Non-pigmented ciliary epithelial cell (primary cell): ENCODE data around the gene NAA11.
"Not testable (repeated sequence)": the region's sequence is repeated elsewhere in the genome, so short reads cannot be mapped to it uniquely, and the experiment has no call there.

Source experiments
- DNase-seq: peaks from one replicate; pipeline ENCODE4 v3.0.0-alpha.2; 2010; ENCODE audit warnings: low read depth

NAA11 gene

GRCh38 chr4:79308971-79309370 lies 16.9 kb downstream of the NAA11 start:
- DNase-seq = no peak

GRCh38 chr4:79308137-79308536 lies 17.7 kb downstream of the NAA11 start:
- DNase-seq = no peak

GRCh38 chr4:79306795-79307194 lies 19.1 kb downstream of the NAA11 start:
- no peak for DNase-seq

GRCh38 chr4:79300280-79300679 lies 25.6 kb downstream of the NAA11 start:
- DNase-seq = no peak

DNA sequence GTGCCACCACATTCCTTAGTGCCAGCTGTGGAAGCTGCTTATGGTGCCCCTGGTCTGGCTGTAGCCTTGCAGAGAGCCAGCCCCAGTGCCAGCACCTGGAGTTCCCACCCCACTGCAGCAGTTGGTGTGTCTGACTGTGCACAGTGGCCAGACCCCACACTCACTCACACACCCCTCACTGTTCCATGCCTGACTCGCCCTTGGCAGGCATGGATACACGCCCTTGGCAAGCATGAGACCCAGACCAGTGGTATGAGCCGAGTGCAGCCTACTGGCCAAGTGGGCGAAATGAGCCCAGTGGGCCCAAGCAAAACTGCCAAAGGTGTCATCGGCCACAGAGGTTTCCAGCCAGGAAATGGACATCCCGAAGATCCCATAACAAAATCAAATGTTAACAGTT lies 27.4 kb downstream of the NAA11 start:
- no peak for DNase-seq

DNA sequence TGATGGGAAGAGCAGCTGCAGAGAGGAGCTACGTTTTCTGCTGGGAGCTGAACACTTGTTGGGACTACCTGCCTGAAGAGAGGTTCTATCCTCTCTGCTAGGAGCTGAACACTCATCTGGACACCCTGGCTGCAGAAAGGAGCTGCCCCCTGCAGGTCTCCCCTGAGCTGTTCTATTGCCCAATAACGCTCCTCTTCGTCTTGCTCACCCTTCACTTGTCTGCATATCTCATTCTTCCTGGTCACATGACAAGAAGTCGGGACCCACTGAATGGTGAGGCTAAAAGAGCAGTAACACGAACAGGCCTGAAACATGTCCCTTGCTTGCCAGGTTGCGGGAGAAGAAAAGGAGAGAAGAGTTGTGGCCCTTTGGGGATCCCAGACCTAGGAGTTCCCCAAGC lies 27.8 kb downstream of the NAA11 start:
- DNase-seq = no peak

- DNase-seq = no peak
Observed at GRCh38 chr4:79297479-79297878, 28.4 kb downstream of the NAA11 start.

DNA sequence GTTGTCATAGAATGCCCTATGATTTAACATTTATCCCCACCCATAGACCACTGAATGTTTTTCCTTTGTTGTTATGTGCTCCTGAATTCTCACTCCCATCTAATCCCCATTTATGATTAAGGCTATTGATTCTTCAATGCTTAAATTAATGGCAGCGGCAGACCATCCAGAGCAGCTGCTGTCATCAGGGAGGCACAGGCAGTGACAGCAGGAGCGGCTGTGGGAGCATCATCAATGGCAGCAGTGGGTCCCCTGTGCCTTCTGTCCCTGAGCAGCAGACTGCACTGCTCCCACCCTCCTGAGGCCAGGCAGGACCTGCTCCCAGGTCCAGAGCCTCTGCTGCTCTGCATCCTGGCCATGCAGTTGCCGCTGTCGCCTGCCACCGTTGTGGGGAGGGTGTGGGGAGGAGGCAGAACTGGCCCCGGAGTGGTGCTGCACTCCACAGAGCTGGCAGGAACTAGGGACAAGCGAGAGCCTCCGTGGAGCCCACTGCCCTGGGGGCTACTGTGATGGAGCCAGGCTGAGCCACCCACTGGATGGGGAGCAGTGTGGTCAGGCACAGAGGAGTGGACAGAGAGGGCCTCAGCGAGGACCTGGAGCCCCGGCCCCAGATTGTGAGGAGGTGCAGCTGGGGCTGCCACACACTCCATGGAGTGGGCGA lies 29.0 kb downstream of the NAA11 start:
- DNase-seq = no peak

DNA sequence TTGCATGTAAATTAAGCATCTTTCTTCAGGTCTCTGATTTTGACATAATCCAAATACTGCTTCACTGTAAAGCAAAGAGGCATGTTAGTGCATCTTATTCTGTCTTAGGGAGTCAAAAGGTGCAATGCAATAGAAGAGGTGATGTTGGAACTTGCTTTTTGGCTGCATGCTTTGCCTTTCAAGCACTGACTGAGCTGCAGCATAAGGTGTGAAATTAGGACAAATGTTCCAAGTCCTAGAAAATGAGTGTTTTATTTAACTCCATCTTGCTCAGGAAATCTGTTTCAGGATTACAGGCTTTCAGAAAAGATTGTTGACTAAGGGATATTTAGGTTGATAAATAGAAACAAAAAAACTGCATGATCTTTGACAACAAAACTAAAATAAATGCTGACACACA lies 30.8 kb downstream of the NAA11 start:
- DNase-seq = no peak

DNA sequence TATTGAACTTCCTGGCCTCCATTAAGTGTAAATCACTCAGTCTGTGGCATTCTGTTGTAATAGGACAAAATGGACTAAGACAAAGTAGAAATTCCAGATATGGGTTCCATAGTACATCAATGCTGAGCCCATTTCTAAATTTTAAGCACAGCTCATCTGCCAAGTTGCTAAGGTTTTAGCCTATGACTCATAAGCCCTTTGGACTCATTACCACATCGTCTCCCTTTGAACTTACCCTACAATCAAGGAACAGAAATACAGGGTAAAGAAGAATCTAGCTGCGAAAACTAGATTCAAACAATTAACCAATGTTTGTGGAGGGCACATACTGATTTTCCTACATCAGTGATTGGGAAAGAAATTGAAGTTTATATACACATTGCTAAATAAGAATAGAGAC lies 31.8 kb downstream of the NAA11 start:
- DNase-seq = no peak

GRCh38 chr4:79292008-79292407 lies 33.9 kb downstream of the NAA11 start:
- no peak for DNase-seq

DNA sequence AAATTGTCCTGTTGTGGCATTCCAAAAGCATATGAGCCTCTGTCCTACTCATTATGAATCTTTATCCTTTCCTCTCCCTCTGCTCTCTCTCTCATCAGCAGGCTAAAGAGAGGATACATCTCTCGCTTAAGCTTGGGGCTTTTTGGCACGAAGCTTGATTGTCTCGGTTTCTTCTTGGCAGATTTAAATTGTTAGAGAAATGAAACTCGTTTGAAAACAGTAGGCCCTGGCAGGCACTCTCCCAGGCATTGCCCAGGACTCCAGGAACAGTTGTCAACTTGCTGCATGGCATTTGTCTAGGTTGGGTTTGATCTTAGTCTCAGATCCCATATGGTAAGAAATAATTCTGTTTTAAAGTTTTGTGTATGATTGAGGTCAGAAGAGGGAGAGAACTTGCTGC lies 35.5 kb downstream of the NAA11 start:
- no peak for DNase-seq

GRCh38 chr4:79288185-79288584 lies 37.7 kb downstream of the NAA11 start:
- no peak for DNase-seq

GRCh38 chr4:79287718-79288117 lies 38.1 kb downstream of the NAA11 start:
- no peak for DNase-seq

DNA sequence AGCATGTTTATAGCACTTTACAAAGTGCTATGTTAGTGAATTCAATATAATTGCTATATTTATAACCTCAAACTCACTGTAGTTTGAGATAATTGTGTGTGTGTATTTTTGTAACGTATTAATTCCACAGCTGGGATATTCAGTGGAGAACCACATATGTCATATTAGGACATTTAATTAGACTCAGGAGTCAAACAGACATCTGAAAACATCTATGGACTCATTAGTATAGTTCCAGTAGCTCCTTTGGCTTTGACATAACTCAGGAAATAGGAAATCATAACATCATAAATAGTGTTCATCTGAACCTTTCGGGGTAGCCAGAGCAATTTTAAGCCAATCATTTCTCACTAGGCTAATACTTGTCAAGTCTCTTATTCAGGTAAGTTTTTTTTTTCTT lies 38.8 kb downstream of the NAA11 start:
- no peak for DNase-seq

DNA sequence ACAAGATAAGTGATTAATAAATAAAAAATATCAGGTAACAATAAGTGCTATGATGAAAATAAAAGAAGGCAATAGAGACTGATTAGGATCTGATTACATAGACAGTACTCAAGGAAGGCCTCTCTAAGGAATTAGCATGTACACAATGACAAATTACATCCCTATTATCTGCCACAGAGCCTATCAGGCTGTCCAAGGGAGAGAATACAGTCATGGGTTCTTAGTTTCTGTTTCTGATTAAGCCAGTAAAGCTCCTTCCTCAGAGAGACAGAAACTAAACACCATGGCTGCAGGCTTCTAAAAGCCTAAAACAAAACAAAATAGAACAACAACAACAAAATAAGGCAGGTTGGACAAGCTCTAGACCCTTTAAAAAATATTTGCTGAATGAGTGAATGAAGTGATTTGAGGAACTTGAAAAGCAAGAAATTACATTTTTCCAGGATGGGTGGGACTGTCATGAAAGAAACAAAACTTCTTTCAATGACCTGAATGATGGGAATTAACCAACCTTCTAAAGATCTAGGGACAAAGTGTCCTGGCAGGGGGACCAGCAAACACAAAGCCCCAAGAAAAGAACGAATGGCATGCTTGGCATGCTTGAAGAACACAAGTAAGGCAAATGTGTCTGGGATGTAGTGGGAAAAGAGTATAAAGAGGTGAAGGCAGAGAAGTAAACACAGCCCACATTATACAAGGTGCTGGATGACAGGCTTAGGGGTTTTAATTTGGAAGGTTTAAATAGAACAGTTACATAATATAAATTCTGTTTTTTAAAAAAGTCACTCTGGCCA lies 44.1 kb downstream of the NAA11 start:
- no peak for DNase-seq

DNA sequence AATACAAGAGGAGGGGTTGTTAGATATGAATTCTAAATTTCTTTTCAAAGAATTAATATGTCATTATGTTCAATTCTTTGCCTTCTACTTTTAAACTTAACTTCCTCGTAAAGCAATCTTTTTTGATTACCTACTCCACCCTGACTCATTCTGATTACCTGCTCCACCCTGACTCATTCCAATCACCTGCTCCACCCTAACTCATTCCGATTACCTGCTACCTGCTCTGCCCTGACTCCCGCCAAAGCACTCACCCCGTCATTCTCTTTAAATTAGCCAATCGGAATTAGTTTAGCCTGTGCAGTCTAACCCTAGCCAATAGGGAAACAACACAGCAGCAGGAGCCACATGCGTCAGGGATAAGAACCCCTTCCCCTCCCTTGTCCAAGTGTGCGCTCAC lies 48.4 kb downstream of the NAA11 start:
- not testable (repeated sequence) for DNase-seq

DNA sequence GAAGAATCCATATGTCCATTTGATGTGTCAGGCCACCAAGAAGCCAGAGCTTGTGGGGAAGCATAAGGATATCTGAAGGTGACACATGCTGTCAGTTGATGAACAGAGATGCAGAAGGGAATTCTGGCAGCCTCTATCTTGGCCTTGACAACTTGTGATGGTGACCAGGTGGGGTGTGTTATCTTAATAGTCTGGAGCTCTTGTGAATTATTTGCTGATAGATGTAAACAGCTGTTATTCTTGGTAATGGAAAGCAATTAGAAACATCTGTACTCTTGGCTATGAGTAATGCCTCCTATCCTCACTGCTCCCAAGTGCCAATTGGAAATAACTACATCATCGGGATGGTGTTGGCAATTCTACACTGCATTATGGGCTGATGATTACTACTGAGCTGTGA lies 51.9 kb downstream of the NAA11 start:
- DNase-seq = no peak

- no peak for DNase-seq
Observed at GRCh38 chr4:79272761-79273160, 53.1 kb downstream of the NAA11 start.

DNA sequence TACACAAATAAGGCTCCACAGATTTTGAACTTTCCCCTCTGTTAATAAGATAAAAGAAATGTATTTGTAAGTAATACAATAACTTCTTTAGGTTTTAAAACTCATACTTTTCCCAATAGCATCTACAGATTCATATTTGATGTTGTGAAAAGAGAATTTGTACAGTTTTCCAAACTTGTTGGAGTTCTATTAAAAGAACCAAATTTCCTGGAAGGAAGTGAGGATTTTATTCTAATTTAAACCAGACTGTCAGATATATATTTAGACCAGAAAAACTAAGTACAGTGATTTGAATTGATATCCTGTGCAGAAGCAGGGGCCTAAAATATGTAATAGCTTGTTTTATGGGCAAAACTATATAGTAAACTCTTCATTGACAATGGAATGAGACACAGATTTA lies 53.7 kb downstream of the NAA11 start:
- DNase-seq = no peak

DNA sequence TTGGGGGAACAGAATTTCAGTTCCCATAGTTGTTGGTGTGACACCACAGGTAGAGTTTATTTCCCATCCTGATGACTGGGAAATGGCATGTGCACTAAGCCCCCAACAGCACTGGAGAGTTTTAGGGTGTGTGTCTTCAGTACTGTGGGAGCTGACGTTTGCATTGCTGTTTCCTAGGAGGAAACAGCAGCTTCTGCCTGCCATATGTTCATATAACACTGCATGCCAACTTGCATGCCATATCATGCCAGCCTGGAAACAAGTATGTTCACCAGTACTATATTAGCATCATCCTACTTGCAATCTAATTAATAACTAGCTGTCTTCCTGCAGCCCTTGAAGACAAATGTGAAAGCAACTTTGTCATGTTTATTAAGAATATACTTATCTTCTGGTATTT lies 58.2 kb downstream of the NAA11 start:
- no peak for DNase-seq
